Mesendoderm (in vitro differentiated cells): Measurements from ENCODE around the gene C1QTNF8.

Experiments used
- DNase-seq: peaks from one replicate; pipeline ENCODE4 v3.0.0; 2013
- H2AK5ac ChIP-seq: 2 replicates; pipeline ENCODE4 v1.6.1; 2013; ENCODE audit warnings: low read length, inconsistent platforms
- H2BK120ac ChIP-seq: 2 replicates; pipeline ENCODE4 v1.6.1; 2013; ENCODE audit warnings: low read depth, mild to moderate bottlenecking, low read length, moderate library complexity, mixed read lengths
- H2BK15ac ChIP-seq: replicated peaks from 2 replicates; pipeline ENCODE4 v1.6.1; 2013; ENCODE audit warnings: low read depth, mild to moderate bottlenecking, moderate library complexity
- H2BK5ac ChIP-seq: 2 replicates; pipeline ENCODE4 v1.6.1; 2013; ENCODE audit warnings: low read length, inconsistent platforms
- H3K18ac ChIP-seq: 2 replicates; pipeline ENCODE4 v1.6.1; 2013; ENCODE audit warnings: mild to moderate bottlenecking, low read length, mixed read lengths
- H3K23ac ChIP-seq: one replicate; pipeline ENCODE4 v1.6.1; 2013; ENCODE audit warnings: low read length
- H3K27ac ChIP-seq: 2 replicates; pipeline ENCODE4 v1.5.1; 2013; ENCODE audit warnings: low read depth, mild to moderate bottlenecking, inconsistent platforms, low read length, moderate library complexity
- H3K27me3 ChIP-seq: 2 replicates; pipeline ENCODE4 v1.6.1; 2013; ENCODE audit warnings: low read length, control low read depth, mild to moderate bottlenecking, inconsistent platforms; ENCODE audit not compliant: insufficient read depth, poor library complexity
- H3K36me3 ChIP-seq: 2 replicates; pipeline ENCODE4 v1.6.1; 2013; ENCODE audit warnings: low read length, inconsistent platforms; ENCODE audit not compliant: control insufficient read depth, insufficient read depth
- H3K4ac ChIP-seq: one replicate; pipeline ENCODE4 v1.6.1; 2013; ENCODE audit warnings: low read depth, mild to moderate bottlenecking, low read length, moderate library complexity
- H3K4me1 ChIP-seq: 2 replicates; pipeline ENCODE4 v1.6.1; 2013; ENCODE audit warnings: low read depth, low read length, inconsistent platforms; ENCODE audit not compliant: control insufficient read depth
- H3K4me2 ChIP-seq: 2 replicates; pipeline ENCODE4 v1.6.1; 2013; ENCODE audit warnings: low read length
- H3K4me3 ChIP-seq: 2 replicates; pipeline ENCODE4 v1.5.1; 2013; ENCODE audit warnings: mild to moderate bottlenecking, low read length
- H3K56ac ChIP-seq: one replicate; pipeline ENCODE4 v1.6.1; 2013; ENCODE audit warnings: low read length
- H3K79me1 ChIP-seq: 2 replicates; pipeline ENCODE4 v1.6.1; 2013; ENCODE audit warnings: low read length, inconsistent platforms
- H3K79me2 ChIP-seq: 2 replicates; pipeline ENCODE4 v1.6.1; 2013; ENCODE audit warnings: mild to moderate bottlenecking, low read length; ENCODE audit not compliant: control insufficient read depth, insufficient read depth
- H3K9ac ChIP-seq: 2 replicates; pipeline ENCODE4 v1.6.1; 2013; ENCODE audit warnings: low read length, inconsistent platforms
- H4K5ac ChIP-seq: one replicate; pipeline ENCODE4 v1.6.1; 2013; ENCODE audit warnings: low read length
- H4K8ac ChIP-seq: one replicate; pipeline ENCODE4 v1.6.1; 2013; ENCODE audit warnings: low read depth, mild to moderate bottlenecking, control low read depth, low read length, moderate library complexity
- WGBS: extraction: QIAGEN DNeasy Blood & Tissue Kit; methylation state at CpG from one replicate; pipeline ENCODE4 v1.1.7; 2013; ENCODE audit warnings: low lambda C conversion rate, missing lambda C conversion rate; ENCODE audit not compliant: insufficient coverage; ENCODE audit errors: extremely low coverage; 5-methylcytosine and 5-hydroxymethylcytosine counted together

Gene C1QTNF8

DNA sequence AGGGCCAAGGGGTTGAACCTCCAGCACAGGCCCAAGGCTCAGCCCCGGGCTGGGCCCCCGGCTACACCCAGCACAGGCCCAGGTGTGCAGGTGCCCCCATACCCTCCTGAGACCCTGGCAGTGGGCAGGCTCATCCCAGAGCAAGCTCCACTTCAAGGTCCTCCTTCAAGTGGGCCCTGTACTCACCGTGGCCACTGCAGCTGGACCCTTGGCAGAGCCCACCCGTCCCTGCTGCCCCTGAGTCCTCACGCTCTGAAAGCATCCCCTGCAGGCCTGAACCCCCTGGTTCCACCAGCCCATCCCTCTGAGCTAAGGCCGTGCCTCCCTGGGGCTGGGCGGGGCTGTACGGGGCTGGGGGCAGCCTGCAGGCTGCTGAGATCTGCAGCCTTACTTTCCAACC is 45.7 kb upstream of the C1QTNF8 start:
- Histone ChIP-seq H2BK5ac (no peak overlapping the region), H3K4ac (no peak overlapping the region), H3K23ac (no peak overlapping the region), H3K79me1 (no peaks in the 10 kb centered on the region), H2AK5ac (no peak overlapping the region), H4K5ac (no peak overlapping the region), H3K56ac (no peak overlapping the region), H3K27ac (no peak overlapping the region), H2BK15ac (no peak overlapping the region), H3K27me3 (no peaks in the 10 kb centered on the region), H3K36me3 (no peaks in the 10 kb centered on the region), H3K4me1 (no peaks in the 10 kb centered on the region), H2BK120ac (no peak overlapping the region), H3K79me2 (no peaks in the 10 kb centered on the region), H3K4me3 (no peak overlapping the region), H3K18ac (no peak overlapping the region), H4K8ac (no peak overlapping the region), H3K4me2 (no peak overlapping the region), H3K9ac (no peak overlapping the region)
- WGBS = no CpG with 5 or more reads among the region's 8 CpGs
- no peak for DNase-seq

DNA sequence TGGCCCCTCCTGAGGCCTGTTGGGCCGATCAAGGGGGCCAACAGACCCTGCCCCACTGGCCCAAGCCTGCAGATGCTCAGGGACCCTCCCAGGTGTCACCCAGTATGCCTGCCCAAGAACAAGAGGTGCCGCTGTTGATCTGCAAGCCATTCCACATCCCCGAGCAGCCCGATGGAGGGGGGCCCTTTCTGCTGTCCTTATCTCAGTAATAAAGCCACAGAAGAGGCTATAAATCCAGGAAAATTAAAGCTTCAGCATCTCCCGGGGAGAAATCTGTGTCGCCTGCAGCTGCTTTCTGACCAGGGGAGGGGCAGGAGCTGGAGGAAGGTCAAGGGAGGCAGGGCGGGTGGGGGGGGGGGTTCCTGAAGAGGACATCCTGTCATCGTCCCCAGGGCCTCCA is 45.1 kb upstream of the C1QTNF8 start:
- no peaks in the 10 kb centered on the region for H3K79me1 ChIP-seq
- H4K5ac ChIP-seq = no peak overlapping the region
- H3K56ac ChIP-seq = no peak overlapping the region
- no peaks in the 10 kb centered on the region for H3K4me1 ChIP-seq
- no peak overlapping the region for H3K4me3 ChIP-seq
- H3K23ac ChIP-seq = no peak overlapping the region
- no peak overlapping the region for H2BK120ac ChIP-seq
- no peak overlapping the region for H3K4ac ChIP-seq
- no peak overlapping the region for H3K27ac ChIP-seq
- no CpG with 5 or more reads among the region's 8 CpGs for WGBS
- no peaks in the 10 kb centered on the region for H3K27me3 ChIP-seq
- no peak overlapping the region for H3K18ac ChIP-seq
- no peak for DNase-seq
- no peak overlapping the region for H2AK5ac ChIP-seq
- no peaks in the 10 kb centered on the region for H3K36me3 ChIP-seq
- H2BK5ac ChIP-seq = no peak overlapping the region
- H4K8ac ChIP-seq = no peak overlapping the region
- H2BK15ac ChIP-seq = no peak overlapping the region
- H3K4me2 ChIP-seq = no peak overlapping the region
- H3K79me2 ChIP-seq = no peaks in the 10 kb centered on the region
- H3K9ac ChIP-seq = no peak overlapping the region

DNA sequence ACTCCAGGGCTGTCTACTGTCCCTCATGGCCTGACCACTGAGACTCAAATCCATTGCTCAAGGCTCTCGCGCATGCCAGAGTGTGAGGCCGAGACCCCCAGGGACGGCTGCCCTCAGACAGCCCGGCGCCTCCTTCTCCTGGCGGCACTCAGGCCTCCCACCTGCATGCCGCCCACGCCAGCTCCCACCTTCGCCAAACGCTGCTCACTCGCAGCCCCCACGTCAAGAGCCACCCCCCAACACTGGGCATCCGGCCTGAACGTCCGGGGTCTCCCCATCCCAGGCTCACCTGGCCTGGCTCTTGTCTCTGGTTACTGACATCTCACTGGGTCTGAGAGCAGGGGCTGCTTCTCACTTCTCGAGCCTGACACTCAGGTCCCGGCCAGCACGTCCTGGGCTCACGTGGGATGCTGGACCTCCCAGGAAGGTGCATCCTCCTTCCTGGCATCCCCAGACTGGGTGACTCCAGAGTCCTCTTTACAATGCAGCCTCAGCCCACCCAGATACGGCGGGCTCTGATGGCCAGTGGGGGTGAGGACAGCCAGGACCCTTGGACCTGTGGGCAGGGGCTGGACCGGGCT is 44.6 kb upstream of the C1QTNF8 start:
- DNase-seq = no peak
- no peak overlapping the region for H2BK15ac ChIP-seq
- no peak overlapping the region for H2BK5ac ChIP-seq
- no peak overlapping the region for H3K18ac ChIP-seq
- H3K23ac ChIP-seq = no peak overlapping the region
- H3K27ac ChIP-seq = no peak overlapping the region
- no peaks in the 10 kb centered on the region for H3K4me1 ChIP-seq
- H3K79me2 ChIP-seq = no peaks in the 10 kb centered on the region
- no peaks in the 10 kb centered on the region for H3K36me3 ChIP-seq
- H3K27me3 ChIP-seq = no peaks in the 10 kb centered on the region
- H3K79me1 ChIP-seq = no peaks in the 10 kb centered on the region
- H2BK120ac ChIP-seq = no peak overlapping the region
- H3K56ac ChIP-seq = no peak overlapping the region
- H4K5ac ChIP-seq = no peak overlapping the region
- no peak overlapping the region for H4K8ac ChIP-seq
- no peak overlapping the region for H3K4me2 ChIP-seq
- no peak overlapping the region for H3K4me3 ChIP-seq
- no peak overlapping the region for H2AK5ac ChIP-seq
- no peak overlapping the region for H3K9ac ChIP-seq
- WGBS = no CpG with 5 or more reads among the region's 23 CpGs
- no peak overlapping the region for H3K4ac ChIP-seq

DNA sequence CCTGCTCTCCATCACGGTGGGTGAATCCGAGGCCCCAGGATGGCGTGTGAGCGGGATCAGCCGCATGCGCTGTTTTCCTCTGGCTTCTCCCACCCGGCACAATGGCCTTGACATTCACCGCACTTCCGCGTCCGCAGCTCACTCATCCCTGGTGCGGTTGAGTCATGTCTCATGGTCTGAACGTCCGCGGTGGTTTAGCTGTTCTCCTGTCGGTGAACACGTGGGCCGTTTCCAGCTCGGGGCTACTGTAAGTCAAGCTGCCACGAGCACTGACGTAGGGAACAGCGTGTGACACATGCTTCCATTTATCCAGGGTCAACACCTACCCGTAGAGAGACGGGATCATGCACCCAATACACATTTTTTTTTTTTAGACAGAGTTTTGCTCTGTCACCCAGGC is 41.6 kb upstream of the C1QTNF8 start:
- H2AK5ac ChIP-seq = no peak overlapping the region
- no peak overlapping the region for H3K4ac ChIP-seq
- no peak overlapping the region for H4K5ac ChIP-seq
- H3K4me1 ChIP-seq = no peaks in the 10 kb centered on the region
- no peak overlapping the region for H2BK120ac ChIP-seq
- H3K4me3 ChIP-seq = no peak overlapping the region
- no peaks in the 10 kb centered on the region for H3K79me1 ChIP-seq
- no peak overlapping the region for H3K23ac ChIP-seq
- H3K4me2 ChIP-seq = no peak overlapping the region
- H2BK5ac ChIP-seq = no peak overlapping the region
- H3K36me3 ChIP-seq = no peaks in the 10 kb centered on the region
- no peak overlapping the region for H3K18ac ChIP-seq
- H3K27me3 ChIP-seq = no peaks in the 10 kb centered on the region
- no peak overlapping the region for H3K9ac ChIP-seq
- no peaks in the 10 kb centered on the region for H3K79me2 ChIP-seq
- WGBS = no CpG with 5 or more reads among the region's 24 CpGs
- no peak for DNase-seq
- H3K27ac ChIP-seq = no peak overlapping the region
- no peak overlapping the region for H4K8ac ChIP-seq
- no peak overlapping the region for H2BK15ac ChIP-seq
- H3K56ac ChIP-seq = no peak overlapping the region

DNA sequence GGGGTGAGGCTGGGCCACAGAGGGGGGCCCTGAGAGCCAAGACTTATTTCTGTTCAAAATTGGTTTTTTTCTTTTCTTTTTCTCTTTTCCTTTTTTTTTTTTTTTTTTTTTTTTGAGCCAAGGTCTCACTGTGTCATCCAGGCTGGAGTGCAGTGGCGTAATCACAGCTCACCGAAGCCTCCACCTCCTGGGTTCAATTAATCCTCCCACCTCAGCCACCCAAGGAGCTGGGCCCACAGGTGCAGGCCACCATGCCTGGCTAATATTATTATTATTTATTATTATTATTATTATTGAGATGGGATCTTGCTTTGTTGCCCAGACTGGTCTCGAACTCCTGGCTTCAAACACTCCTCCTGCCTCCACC is 39.4 kb upstream of the C1QTNF8 start:
- Histone ChIP-seq H3K18ac (no peak overlapping the region), H3K4me2 (no peak overlapping the region), H3K4ac (no peak overlapping the region), H3K9ac (no peak overlapping the region), H4K5ac (no peak overlapping the region), H3K23ac (no peak overlapping the region), H2BK5ac (no peak overlapping the region), H4K8ac (no peak overlapping the region), H3K27ac (no peak overlapping the region), H3K36me3 (no peaks in the 10 kb centered on the region), H3K56ac (no peak overlapping the region), H2BK120ac (no peak overlapping the region), H3K27me3 (no peaks in the 10 kb centered on the region), H2BK15ac (no peak overlapping the region), H3K4me3 (no peak overlapping the region), H3K4me1 (no peaks in the 10 kb centered on the region), H2AK5ac (no peak overlapping the region), H3K79me2 (no peaks in the 10 kb centered on the region), H3K79me1 (no peaks in the 10 kb centered on the region)
- no CpG with 5 or more reads among the region's 3 CpGs for WGBS
- DNase-seq = no peak

DNA sequence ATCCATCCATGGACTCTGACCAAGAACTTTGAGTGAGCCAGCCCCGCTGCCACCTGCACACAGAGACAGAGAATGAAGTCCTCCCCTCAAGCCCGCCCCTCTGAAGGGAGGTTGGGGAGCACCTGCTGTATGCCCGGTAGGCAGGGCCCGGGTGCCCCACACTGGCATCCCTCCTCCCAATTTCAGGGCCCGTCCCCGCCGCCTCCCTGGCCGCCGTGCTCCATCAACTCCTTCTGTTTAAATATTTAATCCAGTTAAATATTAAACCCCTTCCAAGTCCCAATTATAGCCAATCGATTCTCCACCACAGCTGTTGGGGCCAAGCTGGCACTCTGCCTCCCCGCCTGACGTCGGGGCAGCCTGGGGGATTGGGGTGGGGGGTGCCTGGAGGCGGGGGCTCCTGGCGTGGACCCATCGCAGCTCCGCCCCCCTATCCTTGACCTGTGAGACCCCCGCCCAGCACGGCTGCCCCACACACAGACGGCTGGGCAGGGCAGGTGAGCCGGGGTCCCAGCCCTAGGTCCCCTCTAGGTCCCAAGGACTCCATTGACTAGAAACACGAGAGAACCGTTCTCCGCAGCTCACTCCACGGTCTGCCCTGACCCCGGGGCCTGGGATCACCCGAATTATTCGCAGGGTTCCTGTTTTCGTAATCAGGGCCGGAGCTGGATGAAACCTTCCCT is 38.9 kb upstream of the C1QTNF8 start:
- Histone ChIP-seq H3K9ac (no peak overlapping the region), H4K5ac (no peak overlapping the region), H3K79me1 (no peaks in the 10 kb centered on the region), H2BK15ac (no peak overlapping the region), H3K27me3 (no peaks in the 10 kb centered on the region), H2BK120ac (no peak overlapping the region), H3K4me1 (no peaks in the 10 kb centered on the region), H3K56ac (no peak overlapping the region), H3K23ac (no peak overlapping the region), H2BK5ac (no peak overlapping the region), H3K4me2 (no peak overlapping the region), H3K4ac (no peak overlapping the region), H2AK5ac (no peak overlapping the region), H3K27ac (no peak overlapping the region), H3K4me3 (no peak overlapping the region), H3K79me2 (no peaks in the 10 kb centered on the region), H3K18ac (no peak overlapping the region), H3K36me3 (no peaks in the 10 kb centered on the region), H4K8ac (no peak overlapping the region)
- DNase-seq = no peak
- WGBS = no CpG with 5 or more reads among the region's 30 CpGs
